ENCODE data around the gene SH3RF3. TPM values are rescaled to one million over a fixed set of nuclear protein-coding genes. Genes with fewer than 3 reads are reported as not detected.

SH3RF3 gene
- total RNA-seq, 1 experiment from 2014 or later: 1.0 TPM

GRCh38 chr2:109384308-109385271 is 255.6 kb downstream of the SH3RF3 start (continued):
- TF ChIP-seq ZNF121 (CRISPR knock-in tag; IDR thresholded peaks at IDR 0.05) (no peak), NFATC4 (CRISPR knock-in tag; IDR thresholded peaks at IDR 0.05) (no peak), FOXJ3 (CRISPR knock-in tag; IDR thresholded peaks at IDR 0.05; ENCODE audit: borderline replicate concordance) (no peak), ETV6 (CRISPR knock-in tag; IDR thresholded peaks at IDR 0.05) (no peak), SMAD4 (CRISPR knock-in tag; IDR thresholded peaks at IDR 0.05) (no peak), ZNF317 (CRISPR knock-in tag; IDR thresholded peaks at IDR 0.05; ENCODE audit: borderline replicate concordance, low read depth) (no peak), NFYB (CRISPR knock-in tag; conservative IDR thresholded peaks at IDR 0.05; ENCODE audit: low read depth) (no peak)

GRCh38 chr2:109385506-109385905 is 256.5 kb downstream of the SH3RF3 start:
- DNase-seq (ENCODE audit: low spot score) (no peak), ATAC-seq (no peak)
- TF ChIP-seq ATF6 (CRISPR knock-in tag; IDR thresholded peaks at IDR 0.05): no peak
- TF ChIP-seq ZNF317 (CRISPR knock-in tag; IDR thresholded peaks at IDR 0.05; ENCODE audit: borderline replicate concordance, low read depth): no peak
- H3K27me3 Mint-ChIP-seq (ENCODE audit: low read depth): peaks cover 10% of the 10 kb centered on the region
- H3K9me3 Mint-ChIP-seq: no peaks in the 10 kb centered on the region
- H3K4me1 Mint-ChIP-seq: peaks cover 45% of the 10 kb centered on the region
- no peaks in the 10 kb centered on the region for H3K36me3 Mint-ChIP-seq
- H3K27ac Mint-ChIP-seq: no peak overlapping the region
- ChIA-PET CTCF (interaction anchor here (1.0 to 1.5 kb wide), 4 partner anchors 9 to 162 kb away, joined by 3 to 4 read pairs (median 3); no protein-coding TSS in a partner anchor), POLR2A (no interaction called here)
- H3K4me3 Mint-ChIP-seq: no peak overlapping the region

DNA sequence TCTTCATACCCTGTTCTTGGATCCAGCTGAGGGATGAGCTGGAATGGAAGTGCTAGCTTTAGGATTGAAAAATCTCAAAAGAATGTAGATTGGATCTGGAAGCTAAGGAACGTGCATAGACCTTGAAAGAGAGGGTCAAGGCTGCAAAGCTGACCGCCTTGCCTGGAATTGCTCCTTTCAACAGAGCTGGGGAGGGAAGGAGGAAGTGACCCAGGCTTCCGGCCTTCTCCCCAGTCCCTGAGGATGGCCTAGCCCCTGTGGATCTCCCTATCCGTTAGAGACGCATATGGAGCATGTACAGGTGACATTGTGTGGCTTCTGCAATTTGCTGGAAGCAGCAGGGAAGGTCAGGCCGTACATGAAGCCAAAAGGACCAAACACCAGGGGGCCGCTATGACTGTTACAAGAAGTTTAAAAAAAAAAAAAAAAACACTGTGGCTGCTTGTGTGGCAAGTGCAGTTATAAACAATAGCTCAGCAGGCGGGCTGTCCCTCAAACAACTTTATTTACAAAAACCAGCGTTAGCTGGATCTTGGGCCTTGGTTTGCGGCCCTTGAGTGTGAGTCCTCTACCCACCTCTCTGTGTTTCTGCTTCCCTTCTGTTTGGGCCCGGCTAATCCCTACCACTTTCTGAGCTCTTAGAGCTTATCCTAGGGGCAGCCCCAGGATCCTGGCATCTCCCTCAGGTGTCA is 257.1 kb downstream of the SH3RF3 start:
- CTCF ChIA-PET: interaction anchor here (0.6 to 1.4 kb wide), 9 partner anchors 10 to 257 kb away, joined by 3 to 8 read pairs (median 3); partner anchors contain the start of gene SH3RF3
- peaks cover 45% of the 10 kb centered on the region for H3K4me1 Mint-ChIP-seq
- no peak overlapping the region for H3K4me3 Mint-ChIP-seq
- TF ChIP-seq, protein P1, sequence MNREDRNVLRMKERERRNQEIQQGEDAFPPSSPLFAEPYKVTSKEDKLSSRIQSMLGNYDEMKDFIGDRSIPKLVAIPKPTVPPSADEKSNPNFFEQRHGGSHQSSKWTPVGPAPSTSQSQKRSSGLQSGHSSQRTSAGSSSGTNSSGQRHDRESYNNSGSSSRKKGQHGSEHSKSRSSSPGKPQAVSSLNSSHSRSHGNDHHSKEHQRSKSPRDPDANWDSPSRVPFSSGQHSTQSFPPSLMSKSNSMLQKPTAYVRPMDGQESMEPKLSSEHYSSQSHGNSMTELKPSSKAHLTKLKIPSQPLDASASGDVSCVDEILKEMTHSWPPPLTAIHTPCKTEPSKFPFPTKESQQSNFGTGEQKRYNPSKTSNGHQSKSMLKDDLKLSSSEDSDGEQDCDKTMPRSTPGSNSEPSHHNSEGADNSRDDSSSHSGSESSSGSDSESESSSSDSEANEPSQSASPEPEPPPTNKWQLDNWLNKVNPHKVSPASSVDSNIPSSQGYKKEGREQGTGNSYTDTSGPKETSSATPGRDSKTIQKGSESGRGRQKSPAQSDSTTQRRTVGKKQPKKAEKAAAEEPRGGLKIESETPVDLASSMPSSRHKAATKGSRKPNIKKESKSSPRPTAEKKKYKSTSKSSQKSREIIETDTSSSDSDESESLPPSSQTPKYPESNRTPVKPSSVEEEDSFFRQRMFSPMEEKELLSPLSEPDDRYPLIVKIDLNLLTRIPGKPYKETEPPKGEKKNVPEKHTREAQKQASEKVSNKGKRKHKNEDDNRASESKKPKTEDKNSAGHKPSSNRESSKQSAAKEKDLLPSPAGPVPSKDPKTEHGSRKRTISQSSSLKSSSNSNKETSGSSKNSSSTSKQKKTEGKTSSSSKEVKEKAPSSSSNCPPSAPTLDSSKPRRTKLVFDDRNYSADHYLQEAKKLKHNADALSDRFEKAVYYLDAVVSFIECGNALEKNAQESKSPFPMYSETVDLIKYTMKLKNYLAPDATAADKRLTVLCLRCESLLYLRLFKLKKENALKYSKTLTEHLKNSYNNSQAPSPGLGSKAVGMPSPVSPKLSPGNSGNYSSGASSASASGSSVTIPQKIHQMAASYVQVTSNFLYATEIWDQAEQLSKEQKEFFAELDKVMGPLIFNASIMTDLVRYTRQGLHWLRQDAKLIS (CRISPR knock-in tag; IDR thresholded peaks at IDR 0.05; ENCODE audit: borderline replicate concordance): no peak
- peak; percentile 4; the same call in 1 of the 2 replicates for TF ChIP-seq ZNF423 (CRISPR knock-in tag; IDR thresholded peaks at IDR 0.05)
- DNase-seq (ENCODE audit: low spot score): peak; percentile 42
- peak overlapping the region; percentile 72; the same call in 1 of the 2 replicates for H3K27ac Mint-ChIP-seq
- H3K36me3 Mint-ChIP-seq: no peaks in the 10 kb centered on the region
- POLR2A ChIA-PET: interaction anchor here (0.5 to 1.2 kb wide), 2 partner anchors 63 to 690 kb away, joined by 3 to 5 read pairs; no protein-coding TSS in a partner anchor
- no peaks in the 10 kb centered on the region for H3K9me3 Mint-ChIP-seq
- ATAC-seq: peak; percentile 58
- peaks cover 10% of the 10 kb centered on the region for H3K27me3 Mint-ChIP-seq (ENCODE audit: low read depth)

- DNase-seq (ENCODE audit: low spot score) (no peak), ATAC-seq (no peak)
- Mint-ChIP-seq H3K4me3 (no peak overlapping the region), H3K36me3 (no peaks in the 10 kb centered on the region), H3K27me3 (ENCODE audit: low read depth) (peaks cover 10% of the 10 kb centered on the region), H3K9me3 (no peaks in the 10 kb centered on the region), H3K27ac (no peak overlapping the region), H3K4me1 (peaks cover 44% of the 10 kb centered on the region)
- ChIA-PET CTCF (interaction anchor here (1.4 kb wide), 1 partner anchor 123 kb away, joined by 8 read pairs; no protein-coding TSS in a partner anchor), POLR2A (no interaction called here)
- no peak for TF ChIP-seq JAZF1 (CRISPR knock-in tag; IDR thresholded peaks at IDR 0.05)
- no peak for TF ChIP-seq TEAD1 (CRISPR knock-in tag; IDR thresholded peaks at IDR 0.05)
- TF ChIP-seq, protein P2, sequence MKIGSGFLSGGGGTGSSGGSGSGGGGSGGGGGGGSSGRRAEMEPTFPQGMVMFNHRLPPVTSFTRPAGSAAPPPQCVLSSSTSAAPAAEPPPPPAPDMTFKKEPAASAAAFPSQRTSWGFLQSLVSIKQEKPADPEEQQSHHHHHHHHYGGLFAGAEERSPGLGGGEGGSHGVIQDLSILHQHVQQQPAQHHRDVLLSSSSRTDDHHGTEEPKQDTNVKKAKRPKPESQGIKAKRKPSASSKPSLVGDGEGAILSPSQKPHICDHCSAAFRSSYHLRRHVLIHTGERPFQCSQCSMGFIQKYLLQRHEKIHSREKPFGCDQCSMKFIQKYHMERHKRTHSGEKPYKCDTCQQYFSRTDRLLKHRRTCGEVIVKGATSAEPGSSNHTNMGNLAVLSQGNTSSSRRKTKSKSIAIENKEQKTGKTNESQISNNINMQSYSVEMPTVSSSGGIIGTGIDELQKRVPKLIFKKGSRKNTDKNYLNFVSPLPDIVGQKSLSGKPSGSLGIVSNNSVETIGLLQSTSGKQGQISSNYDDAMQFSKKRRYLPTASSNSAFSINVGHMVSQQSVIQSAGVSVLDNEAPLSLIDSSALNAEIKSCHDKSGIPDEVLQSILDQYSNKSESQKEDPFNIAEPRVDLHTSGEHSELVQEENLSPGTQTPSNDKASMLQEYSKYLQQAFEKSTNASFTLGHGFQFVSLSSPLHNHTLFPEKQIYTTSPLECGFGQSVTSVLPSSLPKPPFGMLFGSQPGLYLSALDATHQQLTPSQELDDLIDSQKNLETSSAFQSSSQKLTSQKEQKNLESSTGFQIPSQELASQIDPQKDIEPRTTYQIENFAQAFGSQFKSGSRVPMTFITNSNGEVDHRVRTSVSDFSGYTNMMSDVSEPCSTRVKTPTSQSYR (CRISPR knock-in tag; IDR thresholded peaks at IDR 0.05): no peak
- TF ChIP-seq NR1H2 (CRISPR knock-in tag; IDR thresholded peaks at IDR 0.05): no peak
- TF ChIP-seq FOXJ3 (CRISPR knock-in tag; IDR thresholded peaks at IDR 0.05; ENCODE audit: borderline replicate concordance): no peak
- no peak for TF ChIP-seq PRRX2 (CRISPR knock-in tag; IDR thresholded peaks at IDR 0.05)
- no peak for TF ChIP-seq IRF2 (CRISPR knock-in tag; IDR thresholded peaks at IDR 0.05; ENCODE audit: borderline replicate concordance, low read depth)
- no peak for TF ChIP-seq ZNF512 (CRISPR knock-in tag; IDR thresholded peaks at IDR 0.05; ENCODE audit: borderline replicate concordance)
These were observed 258.3 kb downstream of the SH3RF3 start for GRCh38 chr2:109387221-109387735.

All from WTC11 (cell line).